ENCODE measurements around the gene PCGF1.
"Not testable (repeated sequence)": the region's sequence is repeated elsewhere in the genome, so short reads cannot be mapped to it uniquely, and the experiment has no call there.

Gene PCGF1

GRCh38 chr2:74472086-74472944, 35.2 kb downstream of the PCGF1 start, which contains the start of gene MRPL53:
Gene MRPL53 (minus strand): TSS chr2:74472680. CDS start chr2:74472660, 20 bp downstream.
- DNase-seq (ENCODE audit: low read depth in 3 of 3), result peak; percentile 90 to 95 (median 94)

GRCh38 chr2:74471332-74472065, 36.0 kb downstream of the PCGF1 start:
- DNase-seq (ENCODE audit: low read depth in 3 of 3), result no peak

GRCh38 chr2:74470742-74471141, 36.8 kb downstream of the PCGF1 start:
- DNase-seq (ENCODE audit: low read depth in 3 of 3), result not testable (repeated sequence)

- DNase-seq (ENCODE audit: low read depth in 3 of 3), result no peak
Observed at GRCh38 chr2:74464406-74464805, 43.1 kb downstream of the PCGF1 start.

- no peak for DNase-seq (ENCODE audit: low read depth in 3 of 3)
Observed at GRCh38 chr2:74462786-74463105, 44.7 kb downstream of the PCGF1 start.

GRCh38 chr2:74462054-74462785, 45.3 kb downstream of the PCGF1 start:
- no peak for DNase-seq (ENCODE audit: low read depth in 3 of 3)

GRCh38 chr2:74461187-74462053, 46.1 kb downstream of the PCGF1 start:
- DNase-seq (ENCODE audit: low read depth in 3 of 3), result no peak

GRCh38 chr2:74460187-74460586, 47.3 kb downstream of the PCGF1 start:
- not testable (repeated sequence) for DNase-seq (ENCODE audit: low read depth in 3 of 3)

- not testable (repeated sequence) for DNase-seq (ENCODE audit: low read depth in 3 of 3)
Observed at GRCh38 chr2:74459503-74460118, 47.9 kb downstream of the PCGF1 start.

GRCh38 chr2:74458938-74459363, 48.5 kb downstream of the PCGF1 start:
- no peak for DNase-seq (ENCODE audit: low read depth in 3 of 3)

GRCh38 chr2:74458132-74458937, 49.2 kb downstream of the PCGF1 start, which contains the start of gene WBP1:
Gene WBP1 (plus strand): TSS chr2:74458438. CDS start chr2:74458603, 165 bp downstream.
- peak; percentile 95 to 99 (median 97) for DNase-seq (ENCODE audit: low read depth in 3 of 3)

- DNase-seq (ENCODE audit: low read depth in 3 of 3), result peak; percentile 52 to 77 (median 66)
Observed at GRCh38 chr2:74457549-74458131, 49.9 kb downstream of the PCGF1 start.

- no peak for DNase-seq (ENCODE audit: low read depth in 3 of 3)
Observed at GRCh38 chr2:74457129-74457548, 50.4 kb downstream of the PCGF1 start.

Measured in stimulated activated CD4-positive, alpha-beta T cell treated with anti-CD3 and anti-CD28 coated beads, TNF-alpha, amount 100 ng/mL, for 48 hours (primary cell).